GM12875 (cell line): ENCODE results near the gene PRDM11.

ENCODE experiments used
- H3K4me3 ChIP-seq: one replicate; pipeline ENCODE4 v1.5.1; 2011; ENCODE audit warnings: low read depth, low read length, control low read depth
- TF ChIP-seq, protein P1 (sequence below): IDR thresholded peaks from 2 replicates; pipeline ENCODE4 v1.5.1; 2011; ENCODE audit warnings: low read depth, mild to moderate bottlenecking, control low read depth, inconsistent platforms, low read length, moderate library complexity, borderline replicate concordance; ENCODE audit not compliant: insufficient read depth

The PRDM11 gene

DNA sequence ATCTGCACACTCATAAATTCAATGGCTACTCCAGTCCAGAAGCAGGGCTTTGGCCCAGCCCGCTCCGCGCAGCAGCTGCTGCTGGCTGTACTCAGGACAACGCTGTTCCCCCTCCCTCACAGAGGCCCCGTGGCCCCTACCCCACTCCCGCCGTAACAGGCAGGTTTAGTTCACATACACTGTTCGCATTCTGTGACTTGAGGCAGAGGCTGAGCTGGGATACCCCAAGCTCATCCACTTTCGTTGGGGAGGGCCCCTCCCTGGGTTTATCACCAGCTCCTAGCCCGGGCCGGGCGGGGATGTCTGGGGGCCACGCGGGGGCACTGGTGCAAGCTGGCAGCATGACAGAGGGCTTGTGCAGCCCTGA, 87.3 kb downstream of the PRDM11 start:
- TF ChIP-seq, protein P1, sequence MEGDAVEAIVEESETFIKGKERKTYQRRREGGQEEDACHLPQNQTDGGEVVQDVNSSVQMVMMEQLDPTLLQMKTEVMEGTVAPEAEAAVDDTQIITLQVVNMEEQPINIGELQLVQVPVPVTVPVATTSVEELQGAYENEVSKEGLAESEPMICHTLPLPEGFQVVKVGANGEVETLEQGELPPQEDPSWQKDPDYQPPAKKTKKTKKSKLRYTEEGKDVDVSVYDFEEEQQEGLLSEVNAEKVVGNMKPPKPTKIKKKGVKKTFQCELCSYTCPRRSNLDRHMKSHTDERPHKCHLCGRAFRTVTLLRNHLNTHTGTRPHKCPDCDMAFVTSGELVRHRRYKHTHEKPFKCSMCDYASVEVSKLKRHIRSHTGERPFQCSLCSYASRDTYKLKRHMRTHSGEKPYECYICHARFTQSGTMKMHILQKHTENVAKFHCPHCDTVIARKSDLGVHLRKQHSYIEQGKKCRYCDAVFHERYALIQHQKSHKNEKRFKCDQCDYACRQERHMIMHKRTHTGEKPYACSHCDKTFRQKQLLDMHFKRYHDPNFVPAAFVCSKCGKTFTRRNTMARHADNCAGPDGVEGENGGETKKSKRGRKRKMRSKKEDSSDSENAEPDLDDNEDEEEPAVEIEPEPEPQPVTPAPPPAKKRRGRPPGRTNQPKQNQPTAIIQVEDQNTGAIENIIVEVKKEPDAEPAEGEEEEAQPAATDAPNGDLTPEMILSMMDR = no peak
- no peak overlapping the region for H3K4me3 ChIP-seq

DNA sequence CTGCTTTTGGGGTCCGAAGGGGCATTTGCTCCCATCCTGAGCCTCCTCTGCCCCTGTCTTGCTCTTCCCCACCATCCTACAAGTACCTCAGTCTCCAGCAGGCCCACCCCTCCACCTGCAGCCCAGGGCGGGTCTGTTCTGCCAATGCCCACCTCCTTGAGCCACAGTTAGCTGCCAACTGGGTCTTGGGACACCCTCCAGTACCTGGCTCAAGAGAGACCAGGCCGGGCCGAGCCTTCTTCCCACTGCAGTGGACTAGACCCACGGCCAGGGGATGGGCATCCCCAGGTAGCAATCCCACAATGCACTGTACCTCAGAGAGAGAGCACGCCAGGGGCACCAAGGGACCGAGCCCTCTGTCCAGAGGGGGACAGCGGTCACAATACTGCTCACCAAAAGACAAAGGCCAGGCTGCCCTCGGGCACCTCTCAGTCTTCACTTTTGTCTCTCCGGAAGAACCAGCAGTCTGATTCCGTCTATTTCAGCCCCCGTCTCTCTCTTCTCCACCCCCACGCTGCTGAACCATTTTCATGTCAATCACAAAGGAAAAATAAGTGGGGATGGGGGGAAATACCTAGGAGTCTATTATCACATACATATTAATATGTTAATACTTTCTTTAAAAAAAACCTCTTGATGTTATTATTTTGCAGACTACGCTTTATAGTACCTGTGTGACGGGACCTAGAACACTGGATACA, 88.0 kb downstream of the PRDM11 start:
- TF ChIP-seq, protein P1 = no peak
- H3K4me3 ChIP-seq = no peak overlapping the region

DNA sequence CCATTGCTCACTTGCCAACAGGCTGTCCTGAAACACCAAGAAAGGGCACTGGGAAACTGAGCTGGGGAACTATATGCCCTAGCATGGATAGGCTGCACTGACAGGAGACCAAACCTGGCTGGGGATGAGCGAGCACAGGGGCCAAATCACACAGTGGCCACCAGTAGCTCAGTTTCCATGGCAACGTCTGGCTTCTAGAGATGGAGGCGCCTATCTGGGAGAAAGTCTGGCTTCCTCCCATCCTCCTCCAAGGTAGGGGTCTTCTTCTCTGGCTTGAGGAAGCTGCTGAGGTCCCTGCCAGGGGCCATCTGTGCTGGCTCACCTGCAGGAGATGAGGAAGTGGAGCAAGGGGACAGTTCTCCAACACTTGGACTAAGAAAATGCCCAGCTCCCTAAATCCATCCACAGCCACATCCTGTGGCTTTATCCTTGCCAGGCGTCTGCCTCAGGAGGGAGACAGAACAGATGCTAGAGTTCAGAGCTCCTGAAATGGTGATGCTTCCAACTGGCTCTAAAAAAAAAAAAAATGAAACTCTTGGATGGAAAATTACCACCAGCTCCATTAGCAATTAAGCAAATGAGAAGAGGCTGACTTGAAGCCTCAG, 91.4 kb downstream of the PRDM11 start:
- H3K4me3 ChIP-seq = no peak overlapping the region
- TF ChIP-seq, protein P1 = no peak

DNA sequence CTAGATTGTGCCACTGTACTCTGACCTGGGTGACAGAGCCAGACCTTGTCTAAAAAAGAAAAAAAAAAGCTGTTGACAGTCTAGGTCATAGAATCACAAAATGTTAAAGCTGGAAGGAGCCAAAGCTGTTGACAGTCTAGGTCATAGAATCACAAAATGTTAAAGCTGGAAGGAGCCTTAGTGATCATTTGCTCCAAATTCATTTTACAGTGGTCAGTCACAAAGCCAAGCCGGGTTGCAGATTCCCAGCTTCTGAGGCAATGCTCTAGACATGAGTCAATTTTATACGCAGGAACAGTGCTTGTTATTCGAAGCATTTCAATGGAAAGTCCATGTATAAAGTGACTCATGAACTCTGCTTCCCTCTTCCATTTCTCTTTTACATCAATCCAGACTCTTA, 92.3 kb downstream of the PRDM11 start:
- H3K4me3 ChIP-seq = no peak overlapping the region
- TF ChIP-seq, protein P1 = no peak

DNA sequence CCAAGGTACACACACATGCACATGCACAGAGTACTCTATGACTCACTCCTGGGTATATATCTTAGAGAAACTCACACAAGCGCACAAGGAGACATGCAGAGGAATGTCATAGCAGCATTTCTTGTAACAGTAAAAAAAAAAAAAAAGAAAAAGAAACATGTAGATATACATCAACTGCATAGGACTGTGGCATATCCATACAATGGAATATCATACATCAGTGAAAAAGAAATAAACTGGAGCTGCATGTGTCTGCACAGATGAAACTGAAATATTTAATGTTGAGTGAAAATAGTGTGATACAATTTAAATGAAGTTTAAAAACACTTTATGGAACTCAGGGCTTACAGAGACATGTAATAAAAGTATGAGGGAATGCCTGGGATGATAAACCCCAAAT, 93.3 kb downstream of the PRDM11 start:
- H3K4me3 ChIP-seq = no peak overlapping the region
- TF ChIP-seq, protein P1 = no peak

DNA sequence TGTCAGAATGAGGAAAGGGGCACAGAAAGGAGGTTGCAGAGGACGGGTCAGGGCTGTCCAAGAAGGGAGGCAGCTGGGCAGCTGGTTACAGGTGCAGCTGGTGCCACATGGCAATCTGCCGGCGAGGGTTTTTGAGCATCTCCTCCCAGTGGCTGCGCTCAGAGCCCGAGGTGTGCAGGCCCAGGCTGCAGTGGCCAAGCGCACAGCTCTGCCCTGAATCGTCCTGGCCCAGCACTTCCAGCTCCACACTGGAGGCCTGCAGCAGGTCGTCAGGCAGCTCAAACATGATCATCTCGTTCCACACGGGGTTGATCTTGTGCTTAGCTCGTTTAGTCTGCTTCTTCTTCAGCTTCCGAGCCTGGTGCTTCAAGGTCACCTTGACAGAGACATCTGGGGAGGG, 97.5 kb downstream of the PRDM11 start:
- TF ChIP-seq, protein P1 = no peak
- no peak overlapping the region for H3K4me3 ChIP-seq
